ENCODE measurements around the gene MAN1A1. TPM values are rescaled to one million over a fixed set of nuclear protein-coding genes. Genes with fewer than 3 reads are reported as not detected.
A peak's percentile ranks its signal among the peaks of the same experiment; 100 is the strongest.

The MAN1A1 gene
- total RNA-seq, 2 experiments from 2014 or later, result 13.7 to 13.9 TPM

GRCh38 chr6:119355157-119355556 lies 5.6 kb upstream of the MAN1A1 start:
- Mint-ChIP-seq H3K9me3 (ENCODE audit: insufficient read depth) (no peaks in the 10 kb centered on the region), H3K36me3 (ENCODE audit: low read depth) (peaks cover 3% of the 10 kb centered on the region), H3K4me1 (ENCODE audit: low read depth) (peaks cover 19% of the 10 kb centered on the region), H3K4me3 (no peak overlapping the region), H3K27ac (no peak overlapping the region), H3K27me3 (ENCODE audit: low read depth) (no peaks in the 10 kb centered on the region)
- ATAC-seq (no peak), DNase-seq (no peak)
- ChIA-PET CTCF (no interaction called here), POLR2A (no interaction called here)

- peaks cover 13% of the 10 kb centered on the region for H3K4me1 Mint-ChIP-seq (ENCODE audit: low read depth)
- POLR2A ChIA-PET, result no interaction called here
- no peaks in the 10 kb centered on the region for H3K27me3 Mint-ChIP-seq (ENCODE audit: low read depth)
- ATAC-seq (no peak), DNase-seq (no peak)
- H3K36me3 Mint-ChIP-seq (ENCODE audit: low read depth), result peaks cover 3% of the 10 kb centered on the region
- no peak overlapping the region for H3K27ac Mint-ChIP-seq
- no peaks in the 10 kb centered on the region for H3K9me3 Mint-ChIP-seq (ENCODE audit: insufficient read depth)
- no peak overlapping the region for H3K4me3 Mint-ChIP-seq
- CTCF ChIA-PET, result no interaction called here
Observed at GRCh38 chr6:119353696-119354095, 4.1 kb upstream of the MAN1A1 start.

GRCh38 chr6:119352001-119352400 lies 2.4 kb upstream of the MAN1A1 start:
- ChIA-PET POLR2A (no interaction called here), CTCF (interaction anchor here (1.0 to 1.3 kb wide), 2 partner anchors 10 to 209 kb away, joined by 3 read pairs; no protein-coding TSS in a partner anchor)
- Mint-ChIP-seq H3K27me3 (ENCODE audit: low read depth) (no peaks in the 10 kb centered on the region), H3K27ac (no peak overlapping the region), H3K9me3 (ENCODE audit: insufficient read depth) (no peaks in the 10 kb centered on the region), H3K36me3 (ENCODE audit: low read depth) (peaks cover 5% of the 10 kb centered on the region), H3K4me3 (no peak overlapping the region), H3K4me1 (ENCODE audit: low read depth) (peaks cover 23% of the 10 kb centered on the region)
- DNase-seq (no peak), ATAC-seq (no peak)

GRCh38 chr6:119350952-119351372 lies 1.4 kb upstream of the MAN1A1 start:
- Mint-ChIP-seq H3K36me3 (ENCODE audit: low read depth) (peaks cover 13% of the 10 kb centered on the region), H3K9me3 (ENCODE audit: insufficient read depth) (no peaks in the 10 kb centered on the region), H3K27me3 (ENCODE audit: low read depth) (no peaks in the 10 kb centered on the region), H3K4me3 (peak overlapping the region; percentile 76), H3K27ac (no peak overlapping the region), H3K4me1 (ENCODE audit: low read depth) (peaks cover 34% of the 10 kb centered on the region)
- CTCF ChIA-PET, result interaction anchor here (0.7 to 1.9 kb wide), 27 partner anchors 9 to 706 kb away, joined by 3 to 20 read pairs (median 3); no protein-coding TSS in a partner anchor
- POLR2A ChIA-PET, result interaction anchor here (0.6 to 1.7 kb wide), 13 partner anchors 13 to 628 kb away, joined by 3 to 18 read pairs (median 3); no protein-coding TSS in a partner anchor
- DNase-seq, result no peak
- no peak for ATAC-seq

- Mint-ChIP-seq H3K9me3 (ENCODE audit: insufficient read depth) (no peaks in the 10 kb centered on the region), H3K36me3 (ENCODE audit: low read depth) (peaks cover 16% of the 10 kb centered on the region), H3K27me3 (ENCODE audit: low read depth) (no peaks in the 10 kb centered on the region), H3K4me1 (ENCODE audit: low read depth) (peaks cover 39% of the 10 kb centered on the region), H3K27ac (peak overlapping the region; percentile 82), H3K4me3 (peak overlapping the region; percentile 76)
- ATAC-seq (peak; percentile 20), DNase-seq (peak; percentile 68)
- CTCF ChIA-PET, result interaction anchor here (0.7 to 1.9 kb wide), 29 partner anchors 12 to 706 kb away, joined by 3 to 20 read pairs (median 3); no protein-coding TSS in a partner anchor
- POLR2A ChIA-PET, result interaction anchor here (0.6 to 1.7 kb wide), 15 partner anchors 12 to 629 kb away, joined by 3 to 18 read pairs (median 3); no protein-coding TSS in a partner anchor
Observed at GRCh38 chr6:119350202-119350951, 816 bp upstream of the MAN1A1 start.

GRCh38 chr6:119348748-119349360 lies 707 bp downstream of the MAN1A1 start:
- H3K36me3 Mint-ChIP-seq (ENCODE audit: low read depth), result peaks cover 20% of the 10 kb centered on the region
- DNase-seq, result peak; percentile 48
- no peaks in the 10 kb centered on the region for H3K27me3 Mint-ChIP-seq (ENCODE audit: low read depth)
- CTCF ChIA-PET, result interaction anchor here (2.5 to 3.2 kb wide), 4 partner anchors 13 to 201 kb away, joined by 8 to 48 read pairs (median 18); no protein-coding TSS in a partner anchor
- H3K27ac Mint-ChIP-seq, result peak overlapping the region; percentile 82
- peak; percentile 3 for ATAC-seq
- no peaks in the 10 kb centered on the region for H3K9me3 Mint-ChIP-seq (ENCODE audit: insufficient read depth)
- POLR2A ChIA-PET, result interaction anchor here (0.8 to 3.1 kb wide), 6 partner anchors 27 to 538 kb away, joined by 3 to 44 read pairs (median 4); no protein-coding TSS in a partner anchor
- peaks cover 53% of the 10 kb centered on the region for H3K4me1 Mint-ChIP-seq (ENCODE audit: low read depth)
- peak overlapping the region; percentile 76 for H3K4me3 Mint-ChIP-seq

- H3K36me3 Mint-ChIP-seq (ENCODE audit: low read depth), result peaks cover 25% of the 10 kb centered on the region
- POLR2A ChIA-PET, result interaction anchor here (0.8 to 3.1 kb wide), 6 partner anchors 26 to 537 kb away, joined by 3 to 44 read pairs (median 4); no protein-coding TSS in a partner anchor
- peaks cover 55% of the 10 kb centered on the region for H3K4me1 Mint-ChIP-seq (ENCODE audit: low read depth)
- H3K27me3 Mint-ChIP-seq (ENCODE audit: low read depth), result no peaks in the 10 kb centered on the region
- DNase-seq (peak; percentile 53), ATAC-seq (peak; percentile 1)
- H3K4me3 Mint-ChIP-seq, result peak overlapping the region; percentile 91
- CTCF ChIA-PET, result interaction anchor here (1.8 to 3.2 kb wide), 5 partner anchors 12 to 219 kb away, joined by 8 to 48 read pairs (median 14); no protein-coding TSS in a partner anchor
- H3K9me3 Mint-ChIP-seq (ENCODE audit: insufficient read depth), result no peaks in the 10 kb centered on the region
- H3K27ac Mint-ChIP-seq, result peak overlapping the region; percentile 86
Observed at GRCh38 chr6:119348096-119348747, 1.3 kb downstream of the MAN1A1 start.

GRCh38 chr6:119347466-119348095 lies 2.0 kb downstream of the MAN1A1 start:
- Mint-ChIP-seq H3K27ac (peak overlapping the region; percentile 86), H3K36me3 (ENCODE audit: low read depth) (peaks cover 26% of the 10 kb centered on the region), H3K9me3 (ENCODE audit: insufficient read depth) (no peaks in the 10 kb centered on the region), H3K4me1 (ENCODE audit: low read depth) (peaks cover 59% of the 10 kb centered on the region), H3K4me3 (peak overlapping the region; percentile 91), H3K27me3 (ENCODE audit: low read depth) (no peaks in the 10 kb centered on the region)
- ATAC-seq, result no peak
- POLR2A ChIA-PET, result interaction anchor here (0.6 to 3.1 kb wide), 9 partner anchors 13 to 537 kb away, joined by 3 to 44 read pairs (median 4); partner anchors contain the start of gene ASF1A
- CTCF ChIA-PET, result interaction anchor here (1.2 to 3.2 kb wide), 6 partner anchors 12 to 229 kb away, joined by 3 to 48 read pairs (median 12); no protein-coding TSS in a partner anchor
- DNase-seq, result peak; percentile 42

- Mint-ChIP-seq H3K27me3 (ENCODE audit: low read depth) (no peaks in the 10 kb centered on the region), H3K4me3 (peak overlapping the region; percentile 91), H3K36me3 (ENCODE audit: low read depth) (peaks cover 30% of the 10 kb centered on the region), H3K4me1 (ENCODE audit: low read depth) (peaks cover 59% of the 10 kb centered on the region), H3K9me3 (ENCODE audit: insufficient read depth) (no peaks in the 10 kb centered on the region), H3K27ac (peak overlapping the region; percentile 1)
- ChIA-PET CTCF (interaction anchor here (1.2 to 3.2 kb wide), 6 partner anchors 11 to 229 kb away, joined by 3 to 48 read pairs (median 12); no protein-coding TSS in a partner anchor), POLR2A (interaction anchor here (0.6 to 3.1 kb wide), 6 partner anchors 13 to 453 kb away, joined by 3 to 44 read pairs (median 4); partner anchors contain the start of gene ASF1A)
- DNase-seq (no peak), ATAC-seq (no peak)
Observed at GRCh38 chr6:119346936-119347335, 2.6 kb downstream of the MAN1A1 start.

- Mint-ChIP-seq H3K4me3 (peak overlapping the region; percentile 91), H3K27me3 (ENCODE audit: low read depth) (no peaks in the 10 kb centered on the region), H3K9me3 (ENCODE audit: insufficient read depth) (no peaks in the 10 kb centered on the region), H3K4me1 (ENCODE audit: low read depth) (peaks cover 55% of the 10 kb centered on the region), H3K36me3 (ENCODE audit: low read depth) (peaks cover 29% of the 10 kb centered on the region), H3K27ac (peak overlapping the region; percentile 1)
- DNase-seq (no peak), ATAC-seq (no peak)
- ChIA-PET CTCF (interaction anchor here (1.2 to 3.2 kb wide), 6 partner anchors 10 to 228 kb away, joined by 3 to 48 read pairs (median 12); no protein-coding TSS in a partner anchor), POLR2A (interaction anchor here (1.1 to 3.1 kb wide), 3 partner anchors 12 to 33 kb away, joined by 3 to 44 read pairs (median 5); no protein-coding TSS in a partner anchor)
Observed at GRCh38 chr6:119346450-119346849, 3.1 kb downstream of the MAN1A1 start.

Measured in activated CD8-positive, alpha-beta T cell treated with anti-CD3 and anti-CD28 coated beads, Interleukin-2, amount 10 ng/mL, durations not matched to agents 7 days and 5 days (primary cell).